ENCODE results near the gene UBB. TPM values are rescaled to one million over a fixed set of nuclear protein-coding genes. Genes with fewer than 3 reads are reported as not detected.

UBB gene
- total RNA-seq, 4 donors from 2014 or later = 713 to 1,130 (median 983) TPM

GRCh38 chr17:16349431-16349830 is 31.5 kb upstream of the UBB start:
- H3K4me1 ChIP-seq = peaks cover 9 to 24% (median 20%) of the 10 kb centered on the region in 4 donors
- TF ChIP-seq EP300 (IDR thresholded peaks at IDR 0.05) (no peak), POLR2A (IDR thresholded peaks at IDR 0.05; ENCODE audit: low read depth) (no peak), CTCF (IDR thresholded peaks at IDR 0.05) (no peak), POLR2AphosphoS5 (IDR thresholded peaks at IDR 0.05) (no peak)
- intact Hi-C loops (cut with DNase I) = no loop called here
- H3K27ac ChIP-seq (replicated peaks in 1 of 4) = no peak overlapping the region
- DNase-seq (ENCODE audit: extremely low spot score) = no peak
- no peaks in the 10 kb centered on the region for H3K9me3 ChIP-seq
- H3K36me3 ChIP-seq = peaks cover 0 to 33% (median 13%) of the 10 kb centered on the region in 4 donors
- H3K27me3 ChIP-seq = no peaks in the 10 kb centered on the region
- no peak overlapping the region for H3K4me3 ChIP-seq
- 90% methylated on average over 5 of the region's 5 CpGs for WGBS

- WGBS = 26% methylated on average over 10 of the region's 10 CpGs
- TF ChIP-seq EP300 (IDR thresholded peaks at IDR 0.05) (no peak), POLR2AphosphoS5 (IDR thresholded peaks at IDR 0.05) (no peak), POLR2A (IDR thresholded peaks at IDR 0.05; ENCODE audit: low read depth) (no peak), CTCF (IDR thresholded peaks at IDR 0.05) (no peak)
- Histone ChIP-seq H3K36me3 (peaks cover 0 to 26% (median 11%) of the 10 kb centered on the region in 4 donors), H3K4me3 (peak overlapping the region; percentile 74 to 83 (median 76)), H3K27me3 (no peaks in the 10 kb centered on the region), H3K9me3 (no peaks in the 10 kb centered on the region), H3K4me1 (peaks cover 9 to 24% (median 20%) of the 10 kb centered on the region in 4 donors), H3K27ac (replicated peaks in 1 of 4) (peak overlapping the region in 1 of 4 donors; percentile 73)
- intact Hi-C loops (cut with DNase I) = loop anchor here (5.0 to 10.0 kb wide), 2 partner anchors 65 to 137 kb away; partner anchors contain the start of genes NCOR1 and PIGL
- DNase-seq (ENCODE audit: extremely low spot score) = no peak
Observed at GRCh38 chr17:16351831-16352230, 29.1 kb upstream of the UBB start.

GRCh38 chr17:16352303-16352666 is 28.6 kb upstream of the UBB start:
- TF ChIP-seq POLR2A (IDR thresholded peaks at IDR 0.05; ENCODE audit: low read depth) (no peak), CTCF (IDR thresholded peaks at IDR 0.05) (no peak), EP300 (IDR thresholded peaks at IDR 0.05) (no peak), POLR2AphosphoS5 (IDR thresholded peaks at IDR 0.05) (no peak)
- no peak for DNase-seq (ENCODE audit: extremely low spot score)
- no peaks in the 10 kb centered on the region for H3K9me3 ChIP-seq
- H3K36me3 ChIP-seq = peaks cover 0 to 22% (median 11%) of the 10 kb centered on the region in 4 donors
- 2% methylated on average over 25 of the region's 25 CpGs for WGBS
- peak overlapping the region in 2 of 4 donors; percentile 73 to 74 for H3K27ac ChIP-seq (replicated peaks in 1 of 4)
- H3K27me3 ChIP-seq = no peaks in the 10 kb centered on the region
- intact Hi-C loops (cut with DNase I) = loop anchor here (5.0 to 10.0 kb wide), 2 partner anchors 65 to 137 kb away; partner anchors contain the start of genes NCOR1 and PIGL
- peaks cover 9 to 24% (median 20%) of the 10 kb centered on the region in 4 donors for H3K4me1 ChIP-seq
- peak overlapping the region; percentile 74 to 83 (median 76) for H3K4me3 ChIP-seq

GRCh38 chr17:16352667-16353316 is 28.1 kb upstream of the UBB start:
- no peak for TF ChIP-seq POLR2AphosphoS5 (IDR thresholded peaks at IDR 0.05)
- no peak for TF ChIP-seq POLR2A (IDR thresholded peaks at IDR 0.05; ENCODE audit: low read depth)
- TF ChIP-seq EP300 (IDR thresholded peaks at IDR 0.05) = no peak
- no peak for TF ChIP-seq CTCF (IDR thresholded peaks at IDR 0.05)
- peaks cover 0 to 20% (median 11%) of the 10 kb centered on the region in 4 donors for H3K36me3 ChIP-seq
- no peaks in the 10 kb centered on the region for H3K27me3 ChIP-seq
- intact Hi-C loops (cut with DNase I) = loop anchor here (5.0 to 10.0 kb wide), 2 partner anchors 65 to 138 kb away; partner anchors contain the start of genes NCOR1 and PIGL
- H3K9me3 ChIP-seq = no peaks in the 10 kb centered on the region
- no peak for DNase-seq (ENCODE audit: extremely low spot score)
- peak overlapping the region; percentile 74 to 83 (median 76) for H3K4me3 ChIP-seq
- H3K27ac ChIP-seq (replicated peaks in 1 of 4) = peak overlapping the region; percentile 58 to 74 (median 71)
- WGBS = under 1% methylated on average over 56 of the region's 75 CpGs
- peaks cover 9 to 24% (median 20%) of the 10 kb centered on the region in 4 donors for H3K4me1 ChIP-seq
